Epithelial cell of proximal tubule (primary cell): ENCODE data around the gene DPEP1. TPM values are rescaled to one million over a fixed set of nuclear protein-coding genes. Genes with fewer than 3 reads are reported as not detected.
"Not testable (repeated sequence)": the region's sequence is repeated elsewhere in the genome, so short reads cannot be mapped to it uniquely, and the experiment has no call there.

ENCODE experiments used
- DNase-seq: peaks from one replicate; pipeline ENCODE4 v3.0.0-alpha.2; 2011; ENCODE audit warnings: low read depth
- H3K4me3 ChIP-seq: 2 replicates; pipeline ENCODE4 v1.5.1; 2011; ENCODE audit warnings: low read depth, mild to moderate bottlenecking, low read length
- total RNA-seq: library from RNA; depleted of rRNA; stranded (reverse); fragments of >200 nt; gene quantifications from 2 replicates; pipeline ENCODE4 v1.2.3, GENCODE V29; 2015
- TF ChIP-seq, protein P1 (sequence below): conservative IDR thresholded peaks from 2 replicates; pipeline ENCODE4 v1.5.1; 2012; ENCODE audit warnings: low read depth, mild to moderate bottlenecking, low read length

DPEP1 gene
- total RNA-seq, 1 donor from 2014 or later = 5.0 TPM

DNA sequence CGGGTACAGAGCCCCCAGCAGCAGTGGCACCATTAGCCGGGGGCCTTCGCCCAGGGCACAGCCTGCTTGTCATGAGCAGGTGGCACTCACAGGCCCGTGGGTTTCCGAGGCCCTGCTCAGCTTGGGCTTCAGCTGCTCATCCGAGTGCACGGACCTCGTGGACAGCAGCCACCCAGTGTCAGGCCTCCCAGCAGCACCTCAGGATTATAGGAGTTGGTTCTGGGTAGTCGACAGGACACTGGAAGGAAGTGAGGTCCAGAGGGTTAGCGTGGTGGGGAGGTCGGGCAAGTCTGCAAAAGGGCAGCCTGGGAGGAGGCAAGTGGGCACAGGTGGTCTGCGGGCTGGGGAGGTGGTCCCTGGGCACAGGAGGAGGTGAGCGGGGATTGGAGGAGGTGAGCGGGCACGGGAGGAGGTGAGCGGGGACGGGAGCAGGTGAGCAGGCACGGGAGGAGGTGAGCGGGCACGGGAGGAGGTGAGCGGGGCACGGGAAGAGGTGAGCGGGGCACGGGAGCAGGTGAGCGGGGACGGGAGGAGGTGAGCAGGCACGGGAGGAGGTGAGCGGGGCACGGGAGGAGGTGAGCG, 43.0 kb upstream of the DPEP1 start:
- DNase-seq = no peak
- no peak overlapping the region for H3K4me3 ChIP-seq
- TF ChIP-seq, protein P1, sequence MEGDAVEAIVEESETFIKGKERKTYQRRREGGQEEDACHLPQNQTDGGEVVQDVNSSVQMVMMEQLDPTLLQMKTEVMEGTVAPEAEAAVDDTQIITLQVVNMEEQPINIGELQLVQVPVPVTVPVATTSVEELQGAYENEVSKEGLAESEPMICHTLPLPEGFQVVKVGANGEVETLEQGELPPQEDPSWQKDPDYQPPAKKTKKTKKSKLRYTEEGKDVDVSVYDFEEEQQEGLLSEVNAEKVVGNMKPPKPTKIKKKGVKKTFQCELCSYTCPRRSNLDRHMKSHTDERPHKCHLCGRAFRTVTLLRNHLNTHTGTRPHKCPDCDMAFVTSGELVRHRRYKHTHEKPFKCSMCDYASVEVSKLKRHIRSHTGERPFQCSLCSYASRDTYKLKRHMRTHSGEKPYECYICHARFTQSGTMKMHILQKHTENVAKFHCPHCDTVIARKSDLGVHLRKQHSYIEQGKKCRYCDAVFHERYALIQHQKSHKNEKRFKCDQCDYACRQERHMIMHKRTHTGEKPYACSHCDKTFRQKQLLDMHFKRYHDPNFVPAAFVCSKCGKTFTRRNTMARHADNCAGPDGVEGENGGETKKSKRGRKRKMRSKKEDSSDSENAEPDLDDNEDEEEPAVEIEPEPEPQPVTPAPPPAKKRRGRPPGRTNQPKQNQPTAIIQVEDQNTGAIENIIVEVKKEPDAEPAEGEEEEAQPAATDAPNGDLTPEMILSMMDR = no peak

DNA sequence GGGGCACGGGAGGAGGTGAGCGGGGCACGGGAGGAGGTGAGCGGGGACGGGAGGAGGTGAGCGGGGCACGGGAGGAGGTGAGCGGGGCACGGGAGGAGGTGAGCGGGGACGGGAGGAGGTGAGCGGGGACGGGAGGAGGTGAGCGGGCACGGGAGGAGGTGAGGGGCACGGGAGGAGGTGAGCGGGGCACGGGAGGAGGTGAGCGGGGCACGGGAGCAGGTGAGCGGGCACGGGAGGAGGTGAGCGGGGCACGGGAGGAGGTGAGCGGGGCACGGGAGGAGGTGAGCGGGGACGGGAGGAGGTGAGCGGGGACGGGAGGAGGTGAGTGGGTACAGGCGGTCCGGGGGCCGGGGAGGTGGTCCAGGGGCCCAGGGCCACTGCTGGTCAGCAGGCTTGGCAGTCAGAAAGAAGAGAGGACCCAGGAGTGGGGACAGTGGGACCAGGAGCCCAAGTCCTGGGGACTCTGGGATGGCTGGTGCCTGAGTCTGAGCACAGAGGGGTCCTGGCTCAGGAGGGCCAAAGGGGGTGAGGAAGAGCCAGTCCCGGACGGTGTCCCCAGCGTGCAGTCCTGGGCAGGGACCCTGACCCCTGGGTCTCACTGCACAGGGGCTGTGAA, 42.4 kb upstream of the DPEP1 start:
- DNase-seq = not testable (repeated sequence)

DNA sequence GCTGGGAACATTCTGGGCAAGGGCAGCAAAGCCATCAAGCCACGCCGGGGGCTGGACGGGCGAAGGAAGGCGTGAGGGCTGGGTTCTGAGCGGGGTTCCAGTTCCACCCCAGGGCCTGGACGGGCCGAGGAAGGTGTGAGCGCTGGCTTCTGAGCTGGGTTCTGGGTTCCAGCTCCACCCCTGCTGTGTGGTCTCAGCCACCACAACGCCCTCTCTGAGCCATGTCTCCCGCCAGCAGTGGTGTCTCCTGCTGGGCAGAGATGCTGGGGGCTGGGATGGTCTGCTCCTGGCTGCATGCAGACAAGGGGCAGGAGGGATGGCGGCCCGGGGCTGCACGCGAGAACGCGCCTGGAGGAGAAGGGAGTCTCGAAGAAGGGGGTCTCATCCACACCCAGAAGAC, 41.8 kb upstream of the DPEP1 start:
- no peak overlapping the region for H3K4me3 ChIP-seq
- no peak for DNase-seq
- TF ChIP-seq, protein P1 = no peak

More for the DNA sequence above, 42.4 kb upstream of the DPEP1 start:
- H3K4me3 ChIP-seq = not testable (repeated sequence)

DNA sequence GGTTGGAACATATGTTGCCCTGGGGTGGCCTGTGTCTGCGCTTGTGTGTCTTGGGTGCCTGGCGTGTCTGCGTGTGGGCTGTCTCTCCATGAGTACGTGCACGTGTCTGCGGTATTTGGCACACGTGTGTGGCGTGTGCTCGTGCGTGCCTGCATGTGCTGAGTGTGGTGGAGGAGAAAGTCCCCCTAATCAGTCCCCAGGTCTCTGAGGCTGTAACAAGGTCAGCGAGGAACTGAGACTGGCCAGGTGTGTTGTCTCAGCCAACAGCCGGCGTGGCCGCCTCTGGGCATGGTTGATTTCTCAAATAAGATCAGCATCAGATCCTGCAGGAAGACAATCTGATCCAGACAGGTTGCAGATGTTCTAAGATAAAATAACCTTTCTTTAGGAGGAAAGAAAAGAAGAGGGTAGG, 41.4 kb upstream of the DPEP1 start:
- TF ChIP-seq, protein P1 = no peak
- H3K4me3 ChIP-seq = no peak overlapping the region
- DNase-seq = no peak

DNA sequence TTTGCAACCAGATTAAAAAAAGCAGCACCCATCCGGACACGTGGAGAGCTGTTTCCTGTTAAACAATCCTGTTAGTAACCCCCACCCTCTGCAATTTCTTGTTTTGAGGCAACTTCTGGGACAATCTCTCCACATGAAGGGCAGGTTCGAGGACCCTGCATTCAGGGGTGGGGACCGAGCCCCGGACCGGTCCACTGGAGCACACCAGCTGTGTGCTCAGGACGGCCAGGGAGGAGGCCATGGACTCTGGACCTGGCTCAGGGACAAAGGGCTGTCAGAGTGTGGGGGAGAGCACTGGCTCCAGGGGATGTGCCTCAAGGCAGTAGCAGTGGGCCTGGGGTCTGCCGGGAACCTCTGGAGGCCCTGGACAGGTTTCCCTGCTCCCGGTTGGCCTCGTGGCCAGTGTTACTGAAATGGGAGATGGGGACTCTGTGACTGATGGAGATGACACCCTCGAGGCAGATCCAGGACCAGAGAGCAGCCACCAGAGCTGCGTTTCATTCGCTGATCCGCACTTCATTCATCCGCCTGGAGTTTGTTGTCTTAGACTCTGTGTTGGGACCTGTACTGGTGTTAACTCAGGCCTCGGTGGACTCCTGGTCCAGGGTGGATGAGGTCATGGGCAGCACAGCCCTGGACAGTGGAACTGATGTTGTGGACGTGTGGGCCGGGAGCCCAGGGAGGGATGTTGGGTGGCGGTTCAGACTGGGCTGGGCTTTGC, 40.8 kb upstream of the DPEP1 start:
- H3K4me3 ChIP-seq = no peak overlapping the region
- DNase-seq = no peak
- TF ChIP-seq, protein P1 = no peak

DNA sequence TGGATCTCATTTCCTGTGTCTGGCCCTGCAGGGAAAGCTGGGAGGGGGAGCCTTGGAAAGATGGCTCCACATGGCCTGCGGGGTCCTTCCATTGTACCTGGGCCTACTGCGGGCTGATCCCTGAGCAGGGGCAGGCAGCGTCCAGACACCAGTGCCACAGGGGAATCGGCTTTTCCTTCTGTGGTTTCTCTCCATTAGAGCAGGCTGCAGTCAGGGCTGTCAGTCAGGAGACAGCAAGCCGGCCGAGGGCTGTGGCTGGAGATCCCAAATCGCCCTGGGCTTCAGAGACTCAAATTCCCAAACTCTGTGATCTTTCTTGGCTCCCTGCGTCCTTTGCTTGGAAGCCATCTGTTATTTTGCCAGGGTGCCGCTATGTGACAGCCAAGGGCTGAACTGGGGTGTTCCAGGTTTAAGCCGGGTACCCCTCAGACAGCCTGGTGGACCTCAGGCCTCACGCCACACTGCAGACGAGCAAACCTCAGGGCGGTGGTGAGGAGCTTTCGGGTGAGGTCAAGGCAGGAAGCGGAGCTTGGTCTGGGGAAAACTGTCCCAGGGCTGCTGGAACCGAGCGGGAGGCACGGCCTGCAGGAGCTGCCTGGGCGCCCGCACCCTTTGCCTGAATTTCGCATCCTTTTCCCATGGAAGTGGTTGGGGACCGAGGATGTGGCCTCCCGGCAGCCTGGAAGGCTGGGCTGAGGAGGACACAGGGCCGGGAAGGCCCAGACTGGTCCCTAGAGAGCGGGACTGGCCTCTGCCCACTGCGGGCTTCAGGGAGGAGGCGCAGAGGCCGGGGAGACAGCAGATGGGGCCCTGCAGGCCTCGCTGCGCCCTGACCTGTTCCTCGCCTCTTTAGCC, 39.4 kb upstream of the DPEP1 start:
- TF ChIP-seq, protein P1 = no peak
- no peak for DNase-seq
- H3K4me3 ChIP-seq = peak overlapping the region; percentile 62
